Common myeloid progenitor, CD34-positive (primary cell): ENCODE measurements around the gene DOCK1.

Experiments used
- CTCF ChIA-PET: fragments of 350-600 bp; sonication (Branson Sonifier 250); formaldehyde crosslinking; loops from one replicate; lab custom pipeline; 2021; ENCODE audit warnings: antibody characterized with exemption; lab: Charles Lee
- POLR2A ChIA-PET: fragments of 350-600 bp; sonication (Branson Sonifier 250); formaldehyde crosslinking; loops from one replicate; lab custom pipeline; 2021; ENCODE audit warnings: antibody characterized with exemption; lab: Charles Lee
- DNase-seq, 3 donors: peaks; one replicate each; pipeline versions ENCODE4 v3.0.0 to v3.0.0-alpha.2; 2013
- H3K27ac ChIP-seq, 2 experiments: 1 replicate in 1 of 2; 2 replicates in 1 of 2; pipeline ENCODE4 v1.7.0; 2013; ENCODE audit warnings: inconsistent platforms in 2 of 2, low read length in 2 of 2, mild to moderate bottlenecking in 2 of 2, low read depth in 1 of 2, moderate library complexity in 1 of 2; ENCODE audit not compliant: severe bottlenecking in 2 of 2, insufficient read depth in 1 of 2, poor library complexity in 1 of 2
- H3K27me3 ChIP-seq, 5 experiments: replicated peaks in 2 of 5; 1 replicate in 3 of 5; 2 replicates in 2 of 5; pipeline versions ENCODE4 v1.6.1 to v1.7.0; 2013; ENCODE audit warnings: low read length in 4 of 5, mild to moderate bottlenecking in 2 of 5, moderate library complexity in 2 of 5, inconsistent platforms in 1 of 5; ENCODE audit not compliant: insufficient read depth in 5 of 5, control insufficient read depth in 4 of 5
- H3K36me3 ChIP-seq, 4 experiments: 1 replicate in 2 of 4; 2 replicates in 2 of 4; pipeline versions ENCODE4 v1.6.1 to v1.7.0; 2013; ENCODE audit warnings: low read length in 3 of 4, control low read depth in 1 of 4, mild to moderate bottlenecking in 1 of 4; ENCODE audit not compliant: control insufficient read depth in 4 of 4, insufficient read depth in 4 of 4
- H3K4me1 ChIP-seq, 4 experiments: 1 replicate in 3 of 4; 2 replicates in 1 of 4; pipeline versions ENCODE4 v1.6.1 to v1.7.1; 2013; ENCODE audit warnings: low read length in 3 of 4, mild to moderate bottlenecking in 3 of 4, control low read depth in 1 of 4, inconsistent platforms in 1 of 4, moderate library complexity in 1 of 4; ENCODE audit not compliant: control insufficient read depth in 4 of 4, insufficient read depth in 4 of 4; ENCODE audit errors: control extremely low read depth in 1 of 4
- H3K4me3 ChIP-seq, 7 experiments: 1 replicate in 4 of 7; 2 replicates in 3 of 7; pipeline versions ENCODE4 v1.5.1 to v1.7.0; 2013; ENCODE audit warnings: mild to moderate bottlenecking in 7 of 7, low read length in 6 of 7, moderate library complexity in 6 of 7, inconsistent platforms in 2 of 7, low read depth in 2 of 7, control low read depth in 1 of 7; ENCODE audit not compliant: insufficient read depth in 4 of 7, control insufficient read depth in 1 of 7; ENCODE audit errors: extremely low read depth in 1 of 7
- H3K9me3 ChIP-seq, 5 experiments: 1 replicate in 4 of 5; 2 replicates in 1 of 5; pipeline versions ENCODE4 v1.6.1 to v1.7.1; 2013; ENCODE audit warnings: low read length in 4 of 5, mild to moderate bottlenecking in 2 of 5, inconsistent platforms in 1 of 5, low read depth in 1 of 5, moderate library complexity in 1 of 5; ENCODE audit not compliant: control insufficient read depth in 4 of 5, insufficient read depth in 2 of 5; ENCODE audit errors: control extremely low read depth in 1 of 5
- WGBS: methylation state at CpG from one replicate; pipeline ENCODE4 v1.1.5; 2013; ENCODE audit not compliant: insufficient coverage; 5-methylcytosine and 5-hydroxymethylcytosine counted together

Gene DOCK1

GRCh38 chr10:127085957-127086356, 180.7 kb downstream of the DOCK1 start:
- Histone ChIP-seq H3K9me3 (peaks cover 0 to 6% (median 0%) of the 10 kb centered on the region in 5 experiments), H3K27ac (no peak overlapping the region), H3K27me3 (no peaks in the 10 kb centered on the region), H3K4me1 (no peaks in the 10 kb centered on the region), H3K36me3 (peaks cover 2 to 28% (median 5%) of the 10 kb centered on the region in 4 experiments), H3K4me3 (no peak overlapping the region)
- ChIA-PET POLR2A (no interaction called here), CTCF (no interaction called here)
- no peak for DNase-seq
- no CpG with 5 or more reads among the region's 5 CpGs for WGBS

GRCh38 chr10:127088908-127089307, 183.7 kb downstream of the DOCK1 start:
- Histone ChIP-seq H3K4me1 (peaks cover 0 to 3% (median 0%) of the 10 kb centered on the region in 4 experiments), H3K4me3 (no peak overlapping the region), H3K27me3 (no peaks in the 10 kb centered on the region), H3K9me3 (no peaks in the 10 kb centered on the region), H3K36me3 (peaks cover 0 to 13% (median 2%) of the 10 kb centered on the region in 4 experiments), H3K27ac (no peak overlapping the region)
- POLR2A ChIA-PET, result interaction anchor here (0.6 kb wide), 1 partner anchor 366 kb away, joined by 3 read pairs; no protein-coding TSS in a partner anchor
- WGBS, result 98% methylated on average over 10 of the region's 10 CpGs
- DNase-seq, result no peak
- CTCF ChIA-PET, result no interaction called here

GRCh38 chr10:127089446-127089845, 184.2 kb downstream of the DOCK1 start:
- H3K27ac ChIP-seq, result no peak overlapping the region
- CTCF ChIA-PET, result no interaction called here
- no peaks in the 10 kb centered on the region for H3K27me3 ChIP-seq
- H3K4me3 ChIP-seq, result no peak overlapping the region
- no peak for DNase-seq
- 100% methylated on average over 3 of the region's 5 CpGs for WGBS
- peaks cover 0 to 19% (median under 1%) of the 10 kb centered on the region in 4 experiments for H3K36me3 ChIP-seq
- peaks cover 0 to 3% (median 0%) of the 10 kb centered on the region in 4 experiments for H3K4me1 ChIP-seq
- POLR2A ChIA-PET, result no interaction called here
- H3K9me3 ChIP-seq, result no peaks in the 10 kb centered on the region

GRCh38 chr10:127090138-127090537, 184.9 kb downstream of the DOCK1 start:
- Histone ChIP-seq H3K4me1 (peaks cover 0 to 3% (median 0%) of the 10 kb centered on the region in 4 experiments), H3K27ac (no peak overlapping the region), H3K9me3 (no peaks in the 10 kb centered on the region), H3K27me3 (no peaks in the 10 kb centered on the region), H3K36me3 (peaks cover 0 to 25% (median 0%) of the 10 kb centered on the region in 4 experiments), H3K4me3 (no peak overlapping the region)
- CTCF ChIA-PET, result no interaction called here
- POLR2A ChIA-PET, result no interaction called here
- WGBS, result 100% methylated on average over 6 of the region's 8 CpGs
- DNase-seq, result no peak

- peaks cover 0 to 3% (median 0%) of the 10 kb centered on the region in 4 experiments for H3K4me1 ChIP-seq
- ChIA-PET CTCF (interaction anchor here (0.6 to 0.7 kb wide), 2 partner anchors 32 to 175 kb away, joined by 3 read pairs; no protein-coding TSS in a partner anchor), POLR2A (no interaction called here)
- 100% methylated on average over 6 of the region's 7 CpGs for whole genome bisulfite sequencing
- H3K27me3 ChIP-seq, result no peaks in the 10 kb centered on the region
- H3K36me3 ChIP-seq, result peaks cover 0 to 31% (median 0%) of the 10 kb centered on the region in 4 experiments
- H3K27ac ChIP-seq, result no peak overlapping the region
- H3K9me3 ChIP-seq, result no peaks in the 10 kb centered on the region
- no peak overlapping the region for H3K4me3 ChIP-seq
- no peak for DNase-seq
Observed at GRCh38 chr10:127091354-127091753, 186.1 kb downstream of the DOCK1 start.

- Histone ChIP-seq H3K27ac (no peak overlapping the region), H3K36me3 (peaks cover 0 to 33% (median 0%) of the 10 kb centered on the region in 4 experiments), H3K4me3 (no peak overlapping the region), H3K27me3 (no peaks in the 10 kb centered on the region), H3K9me3 (no peaks in the 10 kb centered on the region), H3K4me1 (peaks cover 0 to 3% (median 0%) of the 10 kb centered on the region in 4 experiments)
- CTCF ChIA-PET, result no interaction called here
- POLR2A ChIA-PET, result interaction anchor here (0.7 kb wide), 1 partner anchor 189 kb away, joined by 3 read pairs; no protein-coding TSS in a partner anchor
- DNase-seq, result peak in 2 of 3 donors; percentile 6 to 26
- 41% methylated on average over 4 of the region's 9 CpGs for WGBS
Observed at GRCh38 chr10:127092916-127093315, 187.7 kb downstream of the DOCK1 start.

- H3K27ac ChIP-seq, result no peak overlapping the region
- ChIA-PET CTCF (no interaction called here), POLR2A (no interaction called here)
- peaks cover 0 to 39% (median 0%) of the 10 kb centered on the region in 4 experiments for H3K36me3 ChIP-seq
- no peaks in the 10 kb centered on the region for H3K27me3 ChIP-seq
- no peak for DNase-seq
- peaks cover 0 to 3% (median 0%) of the 10 kb centered on the region in 4 experiments for H3K4me1 ChIP-seq
- H3K9me3 ChIP-seq, result no peaks in the 10 kb centered on the region
- 97% methylated on average over 4 of the region's 4 CpGs for WGBS
- H3K4me3 ChIP-seq, result no peak overlapping the region
Observed at GRCh38 chr10:127094984-127095383, 189.8 kb downstream of the DOCK1 start.
